Left ventricle myocardium inferior (tissue), 1 donor: ENCODE measurements around the gene TPCN2. TPM values are rescaled to one million over a fixed set of nuclear protein-coding genes. Genes with fewer than 3 reads are reported as not detected.

Experiments used
- DNase-seq: peaks from one replicate; pipeline ENCODE4 v3.0.0-alpha.2; 2020
- H3K27ac ChIP-seq: fragments of 200-600 bp; replicated peaks from 2 replicates; pipeline ENCODE4 v1.8.0; 2021
- H3K27me3 ChIP-seq: fragments of 200-600 bp; 2 replicates; pipeline ENCODE4 v1.8.0; 2021; ENCODE audit warnings: low read depth
- H3K36me3 ChIP-seq: fragments of 200-600 bp; 2 replicates; pipeline ENCODE4 v1.8.0; 2021
- H3K4me1 ChIP-seq: fragments of 200-600 bp; 2 replicates; pipeline ENCODE4 v1.8.0; 2021
- H3K4me3 ChIP-seq: fragments of 200-600 bp; 2 replicates; pipeline ENCODE4 v1.8.0; 2021; ENCODE audit warnings: mild to moderate bottlenecking, moderate library complexity
- H3K9me3 ChIP-seq: fragments of 200-600 bp; replicated peaks from 2 replicates; pipeline ENCODE4 v1.8.0; 2021
- intact Hi-C: fragments of 100-400 bp; cut with micrococcal nuclease; formaldehyde crosslinking; loops from one replicate; pipeline ENCODE4 v1.11.0; 2022
- total RNA-seq: library from RNA; stranded (reverse); fragmentation: NEBNext Ultra II Directional; extraction: Animal tissue kit (Norgen Biotek cat#: 25700); gene quantifications from one replicate; pipeline ENCODE4 v1.2.1, GENCODE V29; 2021
- TF ChIP-seq, protein P1 (sequence below): fragments of 200-600 bp; IDR thresholded peaks from 2 replicates; pipeline ENCODE4 v1.8.0; 2021; ENCODE audit warnings: antibody characterized with exemption, mild to moderate bottlenecking, borderline replicate concordance
- donor health status: DM: no; HTN: yes; CAD: no; lungs with severe emphysema.

TPCN2 gene
- total RNA-seq, 1 donor from 2014 or later = 9.2 TPM

GRCh38 chr11:69158301-69159149, 109.8 kb downstream of the TPCN2 start:
- no peak for DNase-seq
- intact Hi-C loops = no loop called here
- TF ChIP-seq, protein P1, sequence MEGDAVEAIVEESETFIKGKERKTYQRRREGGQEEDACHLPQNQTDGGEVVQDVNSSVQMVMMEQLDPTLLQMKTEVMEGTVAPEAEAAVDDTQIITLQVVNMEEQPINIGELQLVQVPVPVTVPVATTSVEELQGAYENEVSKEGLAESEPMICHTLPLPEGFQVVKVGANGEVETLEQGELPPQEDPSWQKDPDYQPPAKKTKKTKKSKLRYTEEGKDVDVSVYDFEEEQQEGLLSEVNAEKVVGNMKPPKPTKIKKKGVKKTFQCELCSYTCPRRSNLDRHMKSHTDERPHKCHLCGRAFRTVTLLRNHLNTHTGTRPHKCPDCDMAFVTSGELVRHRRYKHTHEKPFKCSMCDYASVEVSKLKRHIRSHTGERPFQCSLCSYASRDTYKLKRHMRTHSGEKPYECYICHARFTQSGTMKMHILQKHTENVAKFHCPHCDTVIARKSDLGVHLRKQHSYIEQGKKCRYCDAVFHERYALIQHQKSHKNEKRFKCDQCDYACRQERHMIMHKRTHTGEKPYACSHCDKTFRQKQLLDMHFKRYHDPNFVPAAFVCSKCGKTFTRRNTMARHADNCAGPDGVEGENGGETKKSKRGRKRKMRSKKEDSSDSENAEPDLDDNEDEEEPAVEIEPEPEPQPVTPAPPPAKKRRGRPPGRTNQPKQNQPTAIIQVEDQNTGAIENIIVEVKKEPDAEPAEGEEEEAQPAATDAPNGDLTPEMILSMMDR = no peak
- Histone ChIP-seq H3K9me3 (peaks cover 8% of the 10 kb centered on the region), H3K4me1 (peaks cover 66% of the 10 kb centered on the region), H3K4me3 (no peak overlapping the region), H3K36me3 (no peaks in the 10 kb centered on the region), H3K27ac (peak overlapping the region; percentile 71), H3K27me3 (no peaks in the 10 kb centered on the region)

DNA sequence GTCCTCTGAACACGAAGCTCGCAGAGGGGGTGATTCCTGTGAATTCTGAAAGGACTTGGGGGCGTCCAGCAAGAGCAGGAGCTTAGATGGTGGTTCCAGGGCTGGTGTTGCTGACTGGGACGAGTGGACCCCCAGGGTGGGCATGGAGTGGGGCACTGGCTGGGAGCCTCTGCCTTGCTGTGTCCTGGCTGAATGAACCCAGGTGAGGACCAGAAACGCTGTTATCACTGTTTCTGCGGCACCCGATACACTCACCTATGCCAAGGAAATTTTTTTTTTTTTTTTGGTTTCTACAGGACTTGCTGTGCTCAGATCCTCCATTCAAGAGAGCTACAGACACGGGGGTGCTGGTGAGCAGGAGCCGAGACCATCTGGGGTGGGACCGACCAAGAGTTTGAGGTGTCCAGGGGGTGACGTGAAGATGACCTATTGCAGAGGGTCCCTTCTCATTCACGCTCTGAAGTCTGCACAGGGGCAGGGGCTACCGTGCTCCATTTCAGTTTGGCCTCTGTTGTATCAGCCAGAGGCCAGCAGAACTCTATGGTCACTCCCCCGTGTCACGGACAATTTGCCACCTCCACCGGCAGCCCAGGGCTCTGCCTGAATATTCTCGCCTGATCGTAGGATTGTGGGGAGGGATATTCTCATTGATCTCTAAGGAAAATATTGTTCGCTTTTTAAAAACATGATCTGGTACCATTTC, 110.6 kb downstream of the TPCN2 start:
- TF ChIP-seq, protein P1 = no peak
- no peaks in the 10 kb centered on the region for H3K36me3 ChIP-seq
- no peak overlapping the region for H3K27ac ChIP-seq
- H3K27me3 ChIP-seq = no peaks in the 10 kb centered on the region
- no peak for DNase-seq
- peaks cover 15% of the 10 kb centered on the region for H3K9me3 ChIP-seq
- H3K4me3 ChIP-seq = no peak overlapping the region
- peaks cover 62% of the 10 kb centered on the region for H3K4me1 ChIP-seq
- intact Hi-C loops = no loop called here

- no peaks in the 10 kb centered on the region for H3K36me3 ChIP-seq
- H3K27me3 ChIP-seq = no peaks in the 10 kb centered on the region
- intact Hi-C loops = no loop called here
- peak overlapping the region; percentile 52 for H3K27ac ChIP-seq
- H3K4me3 ChIP-seq = no peak overlapping the region
- H3K4me1 ChIP-seq = peaks cover 50% of the 10 kb centered on the region
- H3K9me3 ChIP-seq = peaks cover 15% of the 10 kb centered on the region
- DNase-seq = no peak
- TF ChIP-seq, protein P1 = no peak
Observed at GRCh38 chr11:69160296-69161116, 111.8 kb downstream of the TPCN2 start.

GRCh38 chr11:69161117-69161407, 112.3 kb downstream of the TPCN2 start:
- TF ChIP-seq, protein P1 = no peak
- intact Hi-C loops = no loop called here
- Histone ChIP-seq H3K36me3 (no peaks in the 10 kb centered on the region), H3K4me1 (peaks cover 48% of the 10 kb centered on the region), H3K27ac (peak overlapping the region; percentile 52), H3K9me3 (peaks cover 15% of the 10 kb centered on the region), H3K27me3 (no peaks in the 10 kb centered on the region), H3K4me3 (no peak overlapping the region)
- no peak for DNase-seq

DNA sequence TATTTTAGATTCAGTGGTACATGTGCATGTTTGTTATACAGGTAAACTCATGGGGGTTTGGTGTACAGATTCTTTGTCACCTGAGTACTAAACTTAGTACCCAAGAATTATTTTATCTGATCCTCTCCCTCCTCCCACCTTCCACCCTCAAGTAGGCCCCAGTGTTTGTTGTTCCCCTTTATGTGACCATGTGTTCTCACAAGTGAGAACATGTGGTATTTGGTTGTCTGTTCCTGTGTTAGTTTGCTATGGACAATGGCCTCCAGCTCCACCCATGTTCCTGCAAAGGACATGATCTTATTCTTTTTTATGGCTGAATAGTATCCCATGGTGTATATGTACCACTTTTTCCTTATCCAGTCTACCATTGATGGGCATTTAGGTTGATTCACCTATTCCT, 113.8 kb downstream of the TPCN2 start:
- Histone ChIP-seq H3K27ac (no peak overlapping the region), H3K4me1 (peaks cover 45% of the 10 kb centered on the region), H3K36me3 (no peaks in the 10 kb centered on the region), H3K4me3 (no peak overlapping the region), H3K9me3 (peaks cover 15% of the 10 kb centered on the region), H3K27me3 (no peaks in the 10 kb centered on the region)
- TF ChIP-seq, protein P1 = no peak
- intact Hi-C loops = no loop called here
- no peak for DNase-seq
